Measurements from ENCODE around the gene CTCF. TPM values are rescaled to one million over a fixed set of nuclear protein-coding genes. Genes with fewer than 3 reads are reported as not detected.

CTCF gene
- total and polyA plus RNA-seq, 4 donors = 10.1 to 35.3 (median 15.5) TPM

GRCh38 chr16:67672306-67672705 lies 110.0 kb downstream of the CTCF start:
- Histone ChIP-seq H3K4me1 (ENCODE audit: control insufficient read depth in 4 of 4, insufficient read depth in 4 of 4, low read length in 3 of 4) (peaks cover 25 to 73% (median 61%) of the 10 kb centered on the region in 4 donors), H3K9ac (ENCODE audit: low read depth in 1 of 2, low read length in 2 of 2) (no peak overlapping the region), H3K9me3 (ENCODE audit: control insufficient read depth in 4 of 4, low read length in 3 of 4) (no peaks in the 10 kb centered on the region), H3K36me3 (ENCODE audit: control insufficient read depth in 4 of 4, insufficient read depth in 3 of 4, low read depth in 1 of 4, low read length in 3 of 4) (no peaks in the 10 kb centered on the region), H3K27me3 (ENCODE audit: control insufficient read depth in 4 of 4, insufficient read depth in 4 of 4, low read length in 3 of 4) (no peaks in the 10 kb centered on the region), H3K27ac (ENCODE audit: low read depth in 1 of 2, low read length in 2 of 2) (peak overlapping the region; percentile 89 to 95), H3K4me3 (ENCODE audit: low read depth in 1 of 3, low read length in 3 of 3) (no peak overlapping the region)
- no peak for DNase-seq (ENCODE audit: low spot score)
- TF ChIP-seq HNF4G (IDR thresholded peaks at IDR 0.05) (no peak), NR2F2 (IDR thresholded peaks at IDR 0.05) (no peak), SP1 (IDR thresholded peaks at IDR 0.05) (no peak), CTCF (IDR thresholded peaks at IDR 0.05; ENCODE audit: low read depth, low read length, missing input control) (no peak), ATF3 (IDR thresholded peaks at IDR 0.05) (no peak), GABPA (IDR thresholded peaks at IDR 0.05 in 1 of 2, conservative IDR thresholded peaks at IDR 0.05 in 1 of 2) (no peak), RAD21 (IDR thresholded peaks at IDR 0.05) (no peak), REST (IDR thresholded peaks at IDR 0.05) (no peak), HNF4A (conservative IDR thresholded peaks at IDR 0.05) (no peak), MAX (IDR thresholded peaks at IDR 0.05) (no peak)
- 17% methylated on average over 4 of the region's 4 CpGs for WGBS

GRCh38 chr16:67672739-67673662 lies 110.7 kb downstream of the CTCF start:
- TF ChIP-seq JUND (IDR thresholded peaks at IDR 0.05) (no peak), MAX (IDR thresholded peaks at IDR 0.05) (no peak), TAF1 (conservative IDR thresholded peaks at IDR 0.05) (no peak), CTCF (IDR thresholded peaks at IDR 0.05; ENCODE audit: low read depth, low read length, missing input control) (peak; percentile 84), RXRA (IDR thresholded peaks at IDR 0.05) (peak; percentile 2 to 17), SP1 (IDR thresholded peaks at IDR 0.05) (no peak), RAD21 (IDR thresholded peaks at IDR 0.05) (peak; percentile 86 to 94)
- peak; percentile 77 for DNase-seq (ENCODE audit: low spot score)
- Histone ChIP-seq H3K36me3 (ENCODE audit: control insufficient read depth in 4 of 4, insufficient read depth in 3 of 4, low read depth in 1 of 4, low read length in 3 of 4) (no peaks in the 10 kb centered on the region), H3K9ac (ENCODE audit: low read depth in 1 of 2, low read length in 2 of 2) (peak overlapping the region in 1 of 2 donors; percentile 10), H3K27ac (ENCODE audit: low read depth in 1 of 2, low read length in 2 of 2) (peak overlapping the region; percentile 89 to 95), H3K4me3 (ENCODE audit: low read depth in 1 of 3, low read length in 3 of 3) (no peak overlapping the region), H3K27me3 (ENCODE audit: control insufficient read depth in 4 of 4, insufficient read depth in 4 of 4, low read length in 3 of 4) (no peaks in the 10 kb centered on the region), H3K4me1 (ENCODE audit: control insufficient read depth in 4 of 4, insufficient read depth in 4 of 4, low read length in 3 of 4) (peaks cover 21 to 73% (median 59%) of the 10 kb centered on the region in 4 donors), H3K9me3 (ENCODE audit: control insufficient read depth in 4 of 4, low read length in 3 of 4) (no peaks in the 10 kb centered on the region)
- WGBS = 33% methylated on average over 13 of the region's 13 CpGs
